B cell (primary cell): ENCODE measurements around the gene IGSF8. TPM values are rescaled to one million over a fixed set of nuclear protein-coding genes. Genes with fewer than 3 reads are reported as not detected.

Source experiments
- ATAC-seq: fragments of 200-7000 bp; cut with Tn5 transposase; one replicate; pipeline ENCODE4 v1.10.0; 2021; ENCODE audit warnings: low read depth, mild to moderate bottlenecking, moderate number of reproducible peaks, moderate library complexity
- CTCF ChIA-PET: fragments of 350-600 bp; sonication (Branson Sonifier 250); formaldehyde crosslinking; loops from one replicate; lab custom pipeline; 2021; ENCODE audit warnings: antibody characterized with exemption, inconsistent platforms; lab: Charles Lee
- POLR2A ChIA-PET: fragments of 350-600 bp; sonication (Branson Sonifier 250); formaldehyde crosslinking; loops from one replicate; lab custom pipeline; 2021; ENCODE audit warnings: antibody characterized with exemption; lab: Charles Lee
- DNase-seq: peaks from one replicate; pipeline ENCODE4 v3.0.0; 2013
- H2AFZ ChIP-seq: 2 replicates; pipeline ENCODE4 v1.6.1; 2012; ENCODE audit warnings: mild to moderate bottlenecking, low read depth, low read length; ENCODE audit not compliant: insufficient read depth, poor library complexity, severe bottlenecking
- H3K27ac ChIP-seq, 2 donors: 1 replicate in 1 of 2; 2 replicates in 1 of 2; pipeline ENCODE4 v1.5.1; 2012 to 2013; ENCODE audit warnings: low read length in 2 of 2, mild to moderate bottlenecking in 2 of 2, moderate library complexity in 1 of 2
- H3K27me3 ChIP-seq, 4 experiments: fragments of 200-600 bp in 1 of 4; sonication (generic) in 1 of 4; replicated peaks in 1 of 4; 1 replicate in 2 of 4; 2 replicates in 2 of 4; pipeline versions ENCODE4 v1.6.1 to v1.7.0; 2013 to 2016; ENCODE audit warnings: low read length in 3 of 4, mild to moderate bottlenecking in 2 of 4, mixed read lengths in 1 of 4, moderate library complexity in 1 of 4; ENCODE audit not compliant: insufficient read depth in 4 of 4, control insufficient read depth in 3 of 4; ENCODE audit errors: control extremely low read depth in 1 of 4
- H3K36me3 ChIP-seq, 2 experiments: replicated peaks in 1 of 2; 1 replicate in 1 of 2; 2 replicates in 1 of 2; pipeline versions ENCODE4 v1.6.1 to v1.7.1; 2013; ENCODE audit warnings: low read length in 1 of 2; ENCODE audit not compliant: insufficient read depth in 2 of 2, control insufficient read depth in 1 of 2; ENCODE audit errors: control extremely low read depth in 1 of 2, extremely low read depth in 1 of 2
- H3K4me1 ChIP-seq, 2 donors: fragments of 200-600 bp in 1 of 2; sonication (generic) in 1 of 2; 1 replicate in 1 of 2; 2 replicates in 1 of 2; pipeline versions ENCODE4 v1.5.1 to v1.6.1; 2013 to 2017; ENCODE audit warnings: low read length in 2 of 2; ENCODE audit not compliant: control insufficient read depth in 2 of 2, insufficient read depth in 2 of 2
- H3K4me2 ChIP-seq: replicated peaks from 2 replicates; pipeline ENCODE3; 2012; ENCODE audit warnings: mild to moderate bottlenecking, low read depth, low read length; ENCODE audit not compliant: poor library complexity, severe bottlenecking
- H3K4me3 ChIP-seq, 5 experiments: fragments of 200-600 bp in 1 of 5; sonication (generic) in 1 of 5; 1 replicate in 3 of 5; 2 replicates in 2 of 5; pipeline versions ENCODE4 v1.5.1 to v1.7.0; 2011 to 2016; ENCODE audit warnings: low read length in 4 of 5, mild to moderate bottlenecking in 4 of 5, low read depth in 2 of 5, control low read depth in 1 of 5, moderate library complexity in 1 of 5; ENCODE audit not compliant: insufficient read depth in 1 of 5; ENCODE audit errors: control extremely low read depth in 1 of 5, extremely low read depth in 1 of 5
- H3K79me2 ChIP-seq: fragments of 200-600 bp; sonication (generic); one replicate; pipeline ENCODE4 v1.6.0; 2016; ENCODE audit warnings: low read length; ENCODE audit not compliant: control insufficient read depth, insufficient read depth
- H3K9ac ChIP-seq: fragments of 200-600 bp; sonication (generic); 2 replicates; pipeline ENCODE4 v1.6.1; 2017; ENCODE audit warnings: mild to moderate bottlenecking, low read length, moderate library complexity
- H3K9me3 ChIP-seq, 3 donors: one replicate each; pipeline versions ENCODE4 v1.6.1 to v1.7.1; 2013; ENCODE audit warnings: low read length in 2 of 3; ENCODE audit not compliant: control insufficient read depth in 2 of 3, insufficient read depth in 1 of 3; ENCODE audit errors: control extremely low read depth in 1 of 3
- H4K20me1 ChIP-seq: 2 replicates; pipeline ENCODE4 v1.6.0; 2012; ENCODE audit warnings: mild to moderate bottlenecking, low read length; ENCODE audit not compliant: insufficient read depth, control insufficient read depth, poor library complexity, severe bottlenecking
- H3K27ac Mint-ChIP-seq: one replicate; pipeline ENCODE4 v1.8.0; 2021; ENCODE audit warnings: mixed read lengths
- H3K27me3 Mint-ChIP-seq: one replicate; pipeline ENCODE4 v1.8.0; 2021; ENCODE audit warnings: mixed read lengths
- H3K4me1 Mint-ChIP-seq: one replicate; pipeline ENCODE4 v1.8.0; 2021; ENCODE audit warnings: mixed read lengths
- H3K4me3 Mint-ChIP-seq: one replicate; pipeline ENCODE4 v1.8.0; 2021; ENCODE audit warnings: mixed read lengths
- H3K9me3 Mint-ChIP-seq: one replicate; pipeline ENCODE4 v1.8.0; 2022; ENCODE audit warnings: mixed read lengths; ENCODE audit not compliant: insufficient read depth
- CTCF ChIP-seq: fragments of 200-600 bp; IDR thresholded peaks from one replicate; pipeline ENCODE4 v1.8.0; 2022; ENCODE audit warnings: antibody characterized with exemption, mild to moderate bottlenecking
- EZH2 ChIP-seq: IDR thresholded peaks from 2 replicates; pipeline ENCODE4 v1.6.1; 2012; ENCODE audit warnings: borderline replicate concordance, low read depth, mild to moderate bottlenecking, moderate library complexity, low read length; ENCODE audit not compliant: insufficient read depth, poor library complexity, severe bottlenecking
- intact Hi-C: fragments of 100-400 bp; cut with micrococcal nuclease; formaldehyde crosslinking; loops from one replicate; pipeline ENCODE4 v1.10.0; 2022
- polyA plus RNA-seq: library from polyadenylated mRNA; depleted of rRNA; stranded (reverse); fragments of >200 nt; gene quantifications from 2 replicates; pipeline ENCODE4 v1.2.3, GENCODE V29; 2012
- total RNA-seq, 2 donors: library from RNA; stranded (reverse); fragments of 120-200 nt in 1 of 2; gene quantifications; 1 replicate in 1 of 2; 2 replicates in 1 of 2; pipeline versions ENCODE4 v1.2.3 to v1.2.4, GENCODE V29; 2013 to 2022

The IGSF8 gene
- total and polyA plus RNA-seq, 2 donors (not counting 1 experiment from before 2014, with no cell fraction given): 37.2 to 56.0 TPM

- CTCF ChIA-PET: interaction anchor here (1.0 to 5.5 kb wide), 4 partner anchors 13 to 41 kb away, joined by 3 to 112 read pairs (median 4); partner anchors contain the start of gene KCNJ9
- POLR2A ChIA-PET: no interaction called here
- no peaks in the 10 kb centered on the region for H3K9me3 Mint-ChIP-seq
These were observed 54.9 kb downstream of the IGSF8 start for GRCh38 chr1:160043543-160043942.

More at GRCh38 chr1:160043543-160043942, 54.9 kb downstream of the IGSF8 start:
- DNase-seq (no peak), ATAC-seq (no peak)
- Histone ChIP-seq H2AFZ (no peak overlapping the region), H3K9me3 (no peaks in the 10 kb centered on the region), H3K36me3 (no peaks in the 10 kb centered on the region), H3K79me2 (no peaks in the 10 kb centered on the region), H3K27ac (no peak overlapping the region), H3K27me3 (peaks cover 0 to 8% (median 6%) of the 10 kb centered on the region in 4 experiments), H4K20me1 (no peaks in the 10 kb centered on the region), H3K4me1 (peaks cover 11 to 12% of the 10 kb centered on the region in 2 donors), H3K4me3 (no peak overlapping the region), H3K9ac (no peak overlapping the region), H3K4me2 (no peak overlapping the region)
- H3K4me3 Mint-ChIP-seq: no peak overlapping the region
- no peak overlapping the region for H3K27ac Mint-ChIP-seq
- TF ChIP-seq EZH2 (no peak), CTCF (no peak)
- peaks cover 12% of the 10 kb centered on the region for H3K4me1 Mint-ChIP-seq
- peaks cover 16% of the 10 kb centered on the region for H3K27me3 Mint-ChIP-seq
- intact Hi-C loops: no loop called here

Other genes with a start within 250 kb of the IGSF8 start
- gene VSIG8, start 236.0 kb downstream of the IGSF8 start, total RNA-seq: 0.17 TPM in 1 of 2 replicates, not detected in the other
- 0.09 TPM in 1 of 2 replicates, not detected in the other for gene VSIG8, start 236.0 kb downstream of the IGSF8 start, polyA plus RNA-seq
- gene CFAP45, start 198.5 kb downstream of the IGSF8 start, total RNA-seq: 1.7 and 2.4 TPM in 2 replicates
- 1.3 and 5.2 TPM in 2 replicates for gene CFAP45, start 198.5 kb downstream of the IGSF8 start, polyA plus RNA-seq
- gene TAGLN2, start 173.1 kb downstream of the IGSF8 start, total RNA-seq: 342 and 354 TPM in 2 replicates
- gene TAGLN2, start 173.1 kb downstream of the IGSF8 start, polyA plus RNA-seq: 656 and 721 TPM in 2 replicates
- 0.15 and 0.37 TPM in 2 replicates for gene IGSF9, start 153.0 kb downstream of the IGSF8 start, total RNA-seq
- 0.36 and 0.89 TPM in 2 replicates for gene IGSF9, start 153.0 kb downstream of the IGSF8 start, polyA plus RNA-seq
- gene SLAMF9, start 144.4 kb downstream of the IGSF8 start, total RNA-seq: not detected in 2 replicates
- gene SLAMF9, start 144.4 kb downstream of the IGSF8 start, polyA plus RNA-seq: not detected in 2 replicates
- gene PIGM, start 66.6 kb downstream of the IGSF8 start, total RNA-seq: 6.0 and 7.4 TPM in 2 replicates
- gene PIGM, start 66.6 kb downstream of the IGSF8 start, polyA plus RNA-seq: 1.4 TPM in 2 replicates
- not detected in 2 replicates for gene KCNJ10, start 28.5 kb downstream of the IGSF8 start, total RNA-seq
- not detected in 2 replicates for gene KCNJ10, start 28.5 kb downstream of the IGSF8 start, polyA plus RNA-seq
- gene KCNJ9, start 17.1 kb downstream of the IGSF8 start, total RNA-seq: not detected in 2 replicates
- not detected in 2 replicates for gene KCNJ9, start 17.1 kb downstream of the IGSF8 start, polyA plus RNA-seq
- not detected in 2 replicates for gene ATP1A2, start 17.1 kb upstream of the IGSF8 start, total RNA-seq
- gene ATP1A2, start 17.1 kb upstream of the IGSF8 start, polyA plus RNA-seq: not detected in 2 replicates
- not detected in 2 replicates for gene ATP1A4, start 53.0 kb upstream of the IGSF8 start, total RNA-seq
- 0.12 TPM in 1 of 2 replicates, not detected in the other for gene ATP1A4, start 53.0 kb upstream of the IGSF8 start, polyA plus RNA-seq
- not detected in 2 replicates for gene CASQ1, start 92.0 kb upstream of the IGSF8 start, total RNA-seq
- not detected in 2 replicates for gene CASQ1, start 92.0 kb upstream of the IGSF8 start, polyA plus RNA-seq
- 76.7 and 81.7 TPM in 2 replicates for gene PEA15, start 106.8 kb upstream of the IGSF8 start, total RNA-seq
- gene PEA15, start 106.8 kb upstream of the IGSF8 start, polyA plus RNA-seq: 89.9 and 91.4 TPM in 2 replicates
- 247 and 266 TPM in 2 replicates for gene DCAF8, start 163.9 kb upstream of the IGSF8 start, total RNA-seq
- 194 and 250 TPM in 2 replicates for gene DCAF8, start 163.9 kb upstream of the IGSF8 start, polyA plus RNA-seq
- 56.0 and 58.4 TPM in 2 replicates for gene PEX19, start 186.5 kb upstream of the IGSF8 start, total RNA-seq
- gene PEX19, start 186.5 kb upstream of the IGSF8 start, polyA plus RNA-seq: 17.9 and 20.3 TPM in 2 replicates
- 168 and 180 TPM in 2 replicates for gene COPA, start 244.6 kb upstream of the IGSF8 start, total RNA-seq
- gene COPA, start 244.6 kb upstream of the IGSF8 start, polyA plus RNA-seq: 37.9 and 39.1 TPM in 2 replicates
- 95.1 and 110 TPM in 2 replicates for gene NCSTN, start 244.8 kb upstream of the IGSF8 start, total RNA-seq
- gene NCSTN, start 244.8 kb upstream of the IGSF8 start, polyA plus RNA-seq: 110 and 113 TPM in 2 replicates